Measurements from ENCODE around the gene UNC80. TPM values are rescaled to one million over a fixed set of nuclear protein-coding genes. Genes with fewer than 3 reads are reported as not detected.

The UNC80 gene
- total RNA-seq, 1 experiment from 2014 or later = 0.11 TPM

- no peak for DNase-seq
Observed at GRCh38 chr2:210028178-210028577, 256.5 kb downstream of the UNC80 start.

GRCh38 chr2:210034087-210034683 is 262.6 kb downstream of the UNC80 start:
- H3K4me3 ChIP-seq (ENCODE audit: low read length) = no peak overlapping the region
- no peak overlapping the region for H3K4me2 ChIP-seq (ENCODE audit: low read depth, low read length, poor library complexity, severe bottlenecking)
- H3K36me3 ChIP-seq (ENCODE audit: insufficient read depth, low read length) = peaks cover 14% of the 10 kb centered on the region; the same call in 1 of the 2 replicates
- no peak overlapping the region for H3K27ac ChIP-seq (ENCODE audit: low read length)
- no peaks in the 10 kb centered on the region for H3K27me3 ChIP-seq (ENCODE audit: low read length)
- DNase-seq = no peak
- H2AFZ ChIP-seq (ENCODE audit: low read length) = no peak overlapping the region
- no peaks in the 10 kb centered on the region for H4K20me1 ChIP-seq (ENCODE audit: insufficient read depth, low read depth, low read length)
- no peaks in the 10 kb centered on the region for H3K79me2 ChIP-seq (ENCODE audit: low read length)
- H3K9me2 ChIP-seq (replicated peaks; ENCODE audit: insufficient read depth, low read length) = no peaks in the 10 kb centered on the region
- no peaks in the 10 kb centered on the region for H3K9me3 ChIP-seq (ENCODE audit: low read length)
- no peaks in the 10 kb centered on the region for H3K4me1 ChIP-seq (ENCODE audit: low read length)
- H3K9ac ChIP-seq (ENCODE audit: low read length) = no peak overlapping the region

More at GRCh38 chr2:210028178-210028577, 256.5 kb downstream of the UNC80 start:
- Histone ChIP-seq H3K27me3 (ENCODE audit: low read length) (no peaks in the 10 kb centered on the region), H3K4me3 (ENCODE audit: low read length) (no peak overlapping the region), H3K9ac (ENCODE audit: low read length) (no peak overlapping the region), H3K27ac (ENCODE audit: low read length) (no peak overlapping the region), H2AFZ (ENCODE audit: low read length) (no peak overlapping the region), H3K4me2 (ENCODE audit: low read depth, low read length, poor library complexity, severe bottlenecking) (no peak overlapping the region), H3K9me3 (ENCODE audit: low read length) (no peaks in the 10 kb centered on the region), H3K36me3 (ENCODE audit: insufficient read depth, low read length) (peaks cover 55% of the 10 kb centered on the region), H3K9me2 (replicated peaks; ENCODE audit: insufficient read depth, low read length) (no peaks in the 10 kb centered on the region), H3K79me2 (ENCODE audit: low read length) (peaks cover 4% of the 10 kb centered on the region; the same call in 1 of the 2 replicates), H3K4me1 (ENCODE audit: low read length) (no peaks in the 10 kb centered on the region), H4K20me1 (ENCODE audit: insufficient read depth, low read depth, low read length) (no peaks in the 10 kb centered on the region)

- Histone ChIP-seq H3K9me2 (replicated peaks; ENCODE audit: insufficient read depth, low read length) (no peaks in the 10 kb centered on the region), H3K27me3 (ENCODE audit: low read length) (no peaks in the 10 kb centered on the region), H3K4me2 (ENCODE audit: low read depth, low read length, poor library complexity, severe bottlenecking) (no peak overlapping the region), H3K9me3 (ENCODE audit: low read length) (no peaks in the 10 kb centered on the region), H3K27ac (ENCODE audit: low read length) (no peak overlapping the region), H3K4me3 (ENCODE audit: low read length) (no peak overlapping the region), H3K79me2 (ENCODE audit: low read length) (no peaks in the 10 kb centered on the region), H4K20me1 (ENCODE audit: insufficient read depth, low read depth, low read length) (no peaks in the 10 kb centered on the region), H2AFZ (ENCODE audit: low read length) (no peak overlapping the region), H3K36me3 (ENCODE audit: insufficient read depth, low read length) (peaks cover 14% of the 10 kb centered on the region; the same call in 1 of the 2 replicates), H3K4me1 (ENCODE audit: low read length) (no peaks in the 10 kb centered on the region), H3K9ac (ENCODE audit: low read length) (no peak overlapping the region)
- no peak for DNase-seq
Observed at GRCh38 chr2:210035679-210036078, 264.0 kb downstream of the UNC80 start.

- Histone ChIP-seq H4K20me1 (ENCODE audit: insufficient read depth, low read depth, low read length) (no peaks in the 10 kb centered on the region), H3K4me1 (ENCODE audit: low read length) (no peaks in the 10 kb centered on the region), H3K27ac (ENCODE audit: low read length) (no peak overlapping the region), H3K9ac (ENCODE audit: low read length) (no peak overlapping the region), H3K9me3 (ENCODE audit: low read length) (no peaks in the 10 kb centered on the region), H3K4me3 (ENCODE audit: low read length) (no peak overlapping the region), H3K36me3 (ENCODE audit: insufficient read depth, low read length) (peaks cover 5% of the 10 kb centered on the region; the same call in 1 of the 2 replicates), H3K4me2 (ENCODE audit: low read depth, low read length, poor library complexity, severe bottlenecking) (no peak overlapping the region), H3K9me2 (replicated peaks; ENCODE audit: insufficient read depth, low read length) (no peaks in the 10 kb centered on the region), H2AFZ (ENCODE audit: low read length) (no peak overlapping the region), H3K27me3 (ENCODE audit: low read length) (no peaks in the 10 kb centered on the region), H3K79me2 (ENCODE audit: low read length) (no peaks in the 10 kb centered on the region)
- DNase-seq = no peak
Observed at GRCh38 chr2:210038078-210038477, 266.4 kb downstream of the UNC80 start.

GRCh38 chr2:210046851-210047500 is 275.3 kb downstream of the UNC80 start:
- no peak overlapping the region for H3K4me3 ChIP-seq (ENCODE audit: low read length)
- no peaks in the 10 kb centered on the region for H4K20me1 ChIP-seq (ENCODE audit: insufficient read depth, low read depth, low read length)
- no peaks in the 10 kb centered on the region for H3K9me3 ChIP-seq (ENCODE audit: low read length)
- no peaks in the 10 kb centered on the region for H3K9me2 ChIP-seq (replicated peaks; ENCODE audit: insufficient read depth, low read length)
- H2AFZ ChIP-seq (ENCODE audit: low read length) = no peak overlapping the region
- no peak overlapping the region for H3K4me2 ChIP-seq (ENCODE audit: low read depth, low read length, poor library complexity, severe bottlenecking)
- H3K27ac ChIP-seq (ENCODE audit: low read length) = no peak overlapping the region
- no peak overlapping the region for H3K9ac ChIP-seq (ENCODE audit: low read length)
- no peaks in the 10 kb centered on the region for H3K4me1 ChIP-seq (ENCODE audit: low read length)
- no peak for DNase-seq
- H3K79me2 ChIP-seq (ENCODE audit: low read length) = no peaks in the 10 kb centered on the region
- H3K36me3 ChIP-seq (ENCODE audit: insufficient read depth, low read length) = peaks cover 9% of the 10 kb centered on the region
- H3K27me3 ChIP-seq (ENCODE audit: low read length) = no peaks in the 10 kb centered on the region

Small RNAs within 50 kb of the gene (small RNA-seq; reads per million reads assigned to genes)
- gene RNA5SP118 = not detected

Other genes starting within 250 kb of the UNC80 start
- gene RPE, start 230.8 kb downstream of the UNC80 start, total RNA-seq (2014; rRNA removed; shearing (Covaris generic); ENCODE audit: low replicate concordance) = 67.5 and 77.4 TPM in 2 replicates

All from Karpas-422 (cell line).